HPDE6-E6E7 (cell line): ENCODE results near the gene EIF4G2.
A peak's percentile ranks its signal among the peaks of the same experiment; 100 is the strongest.
"Not testable (repeated sequence)": the region's sequence is repeated elsewhere in the genome, so short reads cannot be mapped to it uniquely, and the experiment has no call there.

Source experiments
- DNase-seq: peaks from one replicate; pipeline ENCODE4 v3.0.0; 2011; ENCODE audit warnings: missing footprints; ENCODE audit errors: extremely low spot score

Gene EIF4G2

GRCh38 chr11:10808553-10809372, at the start of gene EIF4G2:
Gene EIF4G2 (minus strand): TSS chr11:10808926.
- peak; percentile 95 for DNase-seq

- DNase-seq = peak; percentile 87
Measured at GRCh38 chr11:10857709-10858438, 49.1 kb upstream of the EIF4G2 start, which contains the start of gene ZBED5. Gene ZBED5 (minus strand): TSS chr11:10858053. CDS start chr11:10854945, 3,108 bp downstream.

DNA sequence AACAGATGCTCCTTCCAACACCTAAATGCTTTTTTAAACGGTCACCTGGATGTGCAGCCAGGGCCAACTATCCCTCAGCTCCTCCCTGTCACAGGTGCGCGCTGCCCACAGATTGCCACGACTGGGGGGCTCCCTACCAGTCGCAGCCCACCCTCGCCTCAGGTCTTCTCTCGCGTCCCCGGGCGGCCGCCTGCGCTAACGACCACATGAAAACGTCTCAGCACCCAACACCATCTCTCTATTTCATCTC, 48.7 kb upstream of the EIF4G2 start:
- DNase-seq = no peak

GRCh38 chr11:10856689-10857458, 48.1 kb upstream of the EIF4G2 start:
- no peak for DNase-seq

DNA sequence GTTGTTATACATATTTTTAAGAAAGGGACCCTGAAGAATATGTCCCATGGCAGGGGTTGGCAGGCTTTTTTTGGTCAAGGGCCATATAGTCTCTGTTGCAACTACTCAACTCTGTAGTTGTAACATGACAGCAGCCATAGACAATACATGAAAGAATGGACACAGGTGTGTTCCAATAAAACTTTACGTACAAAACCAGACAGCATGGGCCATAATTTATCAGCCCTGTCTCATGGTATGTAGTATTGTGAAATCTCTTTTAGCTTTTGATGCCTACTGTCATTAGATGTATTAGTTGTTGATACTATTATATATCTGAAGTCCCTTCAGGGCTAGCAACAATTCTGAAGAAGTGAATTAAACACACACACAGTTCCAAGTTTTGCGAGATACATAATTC, 46.6 kb upstream of the EIF4G2 start:
- DNase-seq = no peak

- no peak for DNase-seq
Measured at GRCh38 chr11:10847960-10848860, 39.5 kb upstream of the EIF4G2 start.

- no peak for DNase-seq
Measured at GRCh38 chr11:10846660-10847059, 37.9 kb upstream of the EIF4G2 start.

GRCh38 chr11:10845589-10845988, 36.9 kb upstream of the EIF4G2 start:
- DNase-seq = no peak

GRCh38 chr11:10844796-10845195, 36.1 kb upstream of the EIF4G2 start:
- DNase-seq = no peak

DNA sequence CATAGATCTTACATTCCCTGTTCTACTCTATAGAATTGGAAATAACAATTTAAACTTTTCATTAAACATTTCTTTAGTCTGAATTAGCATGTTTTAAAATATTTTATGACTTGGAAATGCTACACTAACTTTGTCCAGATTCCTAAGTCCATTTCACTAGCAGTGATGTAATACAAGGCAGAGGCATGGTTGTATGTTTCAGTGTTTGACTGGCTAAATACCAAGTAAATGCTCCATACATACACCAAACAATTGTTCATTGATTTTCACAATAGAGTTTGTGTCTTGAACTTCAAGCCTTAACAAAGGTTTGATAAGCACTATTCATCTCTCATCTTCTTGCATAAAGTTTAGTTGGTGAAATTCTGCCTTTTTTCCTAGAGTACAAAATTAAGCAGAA, 35.6 kb upstream of the EIF4G2 start:
- no peak for DNase-seq

GRCh38 chr11:10838881-10839280, 30.2 kb upstream of the EIF4G2 start:
- DNase-seq = no peak

- DNase-seq = no peak
Measured at GRCh38 chr11:10838083-10838482, 29.4 kb upstream of the EIF4G2 start.

- DNase-seq = not testable (repeated sequence)
Measured at GRCh38 chr11:10836884-10837283, 28.2 kb upstream of the EIF4G2 start.

- DNase-seq = no peak
Measured at GRCh38 chr11:10829139-10829538, 20.4 kb upstream of the EIF4G2 start.

GRCh38 chr11:10828402-10828801, 19.7 kb upstream of the EIF4G2 start:
- DNase-seq = no peak

DNA sequence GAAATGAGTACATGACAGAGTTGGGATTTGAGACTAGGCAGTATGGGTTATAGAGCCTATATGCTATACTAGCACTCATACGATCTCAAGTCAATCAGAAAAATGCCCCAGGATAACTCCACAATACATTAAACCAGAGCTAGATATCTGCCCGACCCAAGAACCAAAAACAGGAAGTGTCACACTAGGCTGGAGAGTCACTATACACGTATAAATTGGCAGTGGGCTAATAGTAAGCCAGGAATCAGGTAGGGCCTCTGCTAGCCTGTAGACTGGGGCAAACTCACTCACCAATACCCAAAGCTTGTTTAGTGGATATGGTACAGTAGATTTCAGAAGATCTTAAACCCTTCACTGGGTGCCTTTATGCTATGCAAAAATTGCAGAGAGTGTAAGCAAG, 16.2 kb upstream of the EIF4G2 start:
- no peak for DNase-seq

GRCh38 chr11:10823152-10823579, 14.4 kb upstream of the EIF4G2 start:
- DNase-seq = no peak

GRCh38 chr11:10822491-10822890, 13.8 kb upstream of the EIF4G2 start:
- DNase-seq = not testable (repeated sequence)

- no peak for DNase-seq
Measured at GRCh38 chr11:10818594-10818993, 9.9 kb upstream of the EIF4G2 start.

GRCh38 chr11:10813945-10814344, 5.2 kb upstream of the EIF4G2 start:
- no peak for DNase-seq

DNA sequence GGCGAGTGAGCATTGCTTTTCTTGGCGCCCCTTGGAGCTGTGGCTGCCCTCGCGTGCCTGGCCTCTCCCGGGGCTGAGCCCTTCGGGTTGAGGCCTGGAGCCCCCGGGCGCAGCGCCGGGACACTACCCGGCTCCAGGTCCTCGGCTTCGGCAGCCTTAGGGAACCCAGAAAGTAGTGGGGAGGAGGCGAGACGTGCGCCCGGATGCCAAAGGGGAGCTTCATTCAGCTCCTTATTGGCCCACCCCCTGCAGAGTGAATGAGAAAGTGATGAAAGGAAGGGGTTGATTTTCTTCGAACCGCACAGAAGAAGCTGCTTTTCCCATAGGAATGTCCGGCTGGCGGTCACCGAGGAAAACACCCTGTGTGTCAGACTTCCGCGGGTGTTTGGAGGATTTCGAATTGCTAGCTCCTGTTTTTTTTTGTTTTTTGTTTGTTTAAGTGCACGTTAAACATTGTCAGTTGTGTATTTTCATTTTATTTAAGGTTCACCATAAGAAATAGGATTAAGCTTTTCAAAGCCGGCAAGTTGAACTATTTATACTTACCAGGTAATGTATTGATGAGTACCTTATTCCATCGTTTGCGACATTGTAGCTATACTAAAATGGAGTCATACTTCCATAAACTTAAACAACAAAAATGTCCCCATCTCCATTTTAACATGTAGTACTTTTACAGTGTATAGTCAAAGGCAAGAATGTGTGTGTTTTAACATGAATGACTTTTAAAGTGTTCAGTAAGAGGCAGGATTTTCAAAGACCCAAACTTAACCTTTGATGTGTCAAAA, 841 bp upstream of the EIF4G2 start:
- DNase-seq = no peak
